ENCODE results near the gene ANKRD65. TPM values are rescaled to one million over a fixed set of nuclear protein-coding genes. Genes with fewer than 3 reads are reported as not detected.
"Not testable (repeated sequence)": the region's sequence is repeated elsewhere in the genome, so short reads cannot be mapped to it uniquely, and the experiment has no call there.

Gene ANKRD65
- total RNA-seq, 1 donor from 2014 or later: 21.5 TPM

- intact Hi-C loops (cut with DNase I): no loop called here
- ATAC-seq (no peak), DNase-seq (no peak)
- no peaks in the 10 kb centered on the region for H3K27me3 ChIP-seq
- no peaks in the 10 kb centered on the region for H3K9me3 ChIP-seq
- peaks cover 4% of the 10 kb centered on the region for H3K4me1 ChIP-seq
- H3K4me3 ChIP-seq: no peak overlapping the region
- TF ChIP-seq CTCF (IDR thresholded peaks at IDR 0.05): no peak
- no peak overlapping the region for H3K27ac ChIP-seq
- no peaks in the 10 kb centered on the region for H3K36me3 ChIP-seq
Observed at GRCh38 chr1:1460540-1461130, 39.6 kb upstream of the ANKRD65 start.

GRCh38 chr1:1459711-1460110, 38.6 kb upstream of the ANKRD65 start:
- DNase-seq; H3K4me3 ChIP-seq; H3K27ac ChIP-seq; H3K4me1 ChIP-seq; H3K27me3 ChIP-seq; H3K36me3 ChIP-seq; H3K9me3 ChIP-seq; ATAC-seq; intact Hi-C loops (cut with DNase I): not testable (repeated sequence)

DNA sequence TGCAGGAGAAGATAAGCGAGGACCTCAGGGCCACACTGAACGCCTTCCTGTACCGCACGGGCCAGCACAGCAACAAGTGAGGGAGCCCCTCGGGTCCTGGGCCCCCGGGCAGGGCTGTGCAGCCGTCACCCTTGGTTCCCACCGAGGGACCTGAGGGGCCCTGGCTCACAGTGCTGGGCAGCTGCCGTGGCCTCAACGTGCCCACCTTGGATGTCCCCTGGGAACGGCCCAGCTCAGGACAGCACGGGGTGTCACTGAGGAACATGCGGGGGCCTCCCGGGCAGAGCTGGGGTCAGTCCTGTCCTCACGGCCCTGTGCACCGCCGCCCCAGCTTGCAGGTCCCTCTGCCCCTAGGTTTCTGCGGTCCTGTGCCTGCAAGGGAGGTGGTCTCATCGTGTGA, 38.1 kb upstream of the ANKRD65 start:
- H3K27me3 ChIP-seq; H3K4me3 ChIP-seq; DNase-seq; H3K36me3 ChIP-seq; H3K4me1 ChIP-seq; intact Hi-C loops (cut with DNase I); ATAC-seq; H3K27ac ChIP-seq; H3K9me3 ChIP-seq: not testable (repeated sequence)

- DNase-seq; intact Hi-C loops (cut with DNase I); H3K4me3 ChIP-seq: not testable (repeated sequence)
Observed at GRCh38 chr1:1456683-1457255, 35.7 kb upstream of the ANKRD65 start.

DNA sequence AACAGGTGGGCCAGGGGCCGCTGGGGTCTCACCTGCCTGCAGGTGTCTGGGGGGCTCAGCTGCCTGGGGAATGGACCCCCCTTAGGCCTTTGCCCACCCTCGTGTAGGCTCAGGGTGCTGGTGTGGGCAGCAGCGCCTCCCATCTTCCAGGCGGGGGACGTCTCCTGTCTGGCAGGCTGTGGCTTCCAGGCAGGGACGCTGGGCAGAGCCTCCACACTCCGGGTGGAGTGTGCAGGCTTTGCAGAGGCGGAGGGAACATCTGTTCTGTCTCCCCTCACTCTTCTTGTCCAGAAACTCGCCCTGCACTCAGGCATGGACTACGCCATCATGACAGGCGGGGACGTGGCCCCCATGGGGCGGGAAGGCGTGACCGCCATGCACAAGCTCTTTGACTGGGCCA, 34.9 kb upstream of the ANKRD65 start:
- H3K36me3 ChIP-seq; ATAC-seq; H3K27me3 ChIP-seq; DNase-seq; H3K27ac ChIP-seq; H3K9me3 ChIP-seq; H3K4me1 ChIP-seq; H3K4me3 ChIP-seq; intact Hi-C loops (cut with DNase I): not testable (repeated sequence)

More at GRCh38 chr1:1456683-1457255, 35.7 kb upstream of the ANKRD65 start:
- H3K4me1 ChIP-seq, H3K27me3 ChIP-seq, H3K27ac ChIP-seq, H3K36me3 ChIP-seq, ATAC-seq, H3K9me3 ChIP-seq: not testable (repeated sequence)

- Histone ChIP-seq H3K36me3 (no peaks in the 10 kb centered on the region), H3K4me1 (no peaks in the 10 kb centered on the region), H3K4me3 (no peak overlapping the region), H3K9me3 (no peaks in the 10 kb centered on the region), H3K27me3 (no peaks in the 10 kb centered on the region), H3K27ac (no peak overlapping the region)
- TF ChIP-seq CTCF (IDR thresholded peaks at IDR 0.05): no peak
- ATAC-seq (no peak), DNase-seq (no peak)
- intact Hi-C loops (cut with DNase I): no loop called here
Observed at GRCh38 chr1:1455366-1455884, 34.3 kb upstream of the ANKRD65 start.

- intact Hi-C loops (cut with DNase I); H3K4me1 ChIP-seq; H3K27ac ChIP-seq; H3K4me3 ChIP-seq; ATAC-seq; H3K9me3 ChIP-seq; DNase-seq; H3K36me3 ChIP-seq; H3K27me3 ChIP-seq: not testable (repeated sequence)
Observed at GRCh38 chr1:1454286-1455056, 33.4 kb upstream of the ANKRD65 start.

GRCh38 chr1:1452882-1453281, 31.8 kb upstream of the ANKRD65 start:
- ATAC-seq (no peak), DNase-seq (no peak)
- no peak overlapping the region for H3K27ac ChIP-seq
- H3K4me3 ChIP-seq: no peak overlapping the region
- H3K4me1 ChIP-seq: no peaks in the 10 kb centered on the region
- no peaks in the 10 kb centered on the region for H3K9me3 ChIP-seq
- H3K27me3 ChIP-seq: no peaks in the 10 kb centered on the region
- intact Hi-C loops (cut with DNase I): no loop called here
- no peak for TF ChIP-seq CTCF (IDR thresholded peaks at IDR 0.05)
- no peaks in the 10 kb centered on the region for H3K36me3 ChIP-seq

GRCh38 chr1:1452365-1452739, 31.3 kb upstream of the ANKRD65 start:
- H3K4me1 ChIP-seq; H3K4me3 ChIP-seq; ATAC-seq; H3K27me3 ChIP-seq; H3K36me3 ChIP-seq; H3K9me3 ChIP-seq; DNase-seq; intact Hi-C loops (cut with DNase I); H3K27ac ChIP-seq: not testable (repeated sequence)

All from upper lobe of right lung (tissue), 1 donor.